HUES6 (cell line): ENCODE measurements around the gene SLC25A52.

Experiments
- H3K27ac ChIP-seq: 2 replicates; pipeline ENCODE4 v1.7.0; 2013; ENCODE audit warnings: low read depth, mild to moderate bottlenecking, low read length, inconsistent platforms
- H3K27me3 ChIP-seq: 2 replicates; pipeline ENCODE4 v1.6.1; 2013; ENCODE audit warnings: low read length; ENCODE audit not compliant: control insufficient read depth, insufficient read depth
- H3K36me3 ChIP-seq: 2 replicates; pipeline ENCODE4 v1.6.1; 2013; ENCODE audit warnings: low read length; ENCODE audit not compliant: control insufficient read depth, insufficient read depth
- H3K4me1 ChIP-seq: 2 replicates; pipeline ENCODE4 v1.6.1; 2013; ENCODE audit warnings: low read length; ENCODE audit not compliant: control insufficient read depth, insufficient read depth
- H3K4me3 ChIP-seq: 2 replicates; pipeline ENCODE4 v1.5.1; 2013; ENCODE audit warnings: low read depth, low read length
- H3K9ac ChIP-seq: one replicate; pipeline ENCODE4 v1.6.1; 2013; ENCODE audit warnings: mild to moderate bottlenecking, low read length
- H3K9me3 ChIP-seq: 2 replicates; pipeline ENCODE4 v1.6.1; 2013; ENCODE audit warnings: low read depth, low read length; ENCODE audit not compliant: control insufficient read depth, insufficient read depth

Gene SLC25A52

DNA sequence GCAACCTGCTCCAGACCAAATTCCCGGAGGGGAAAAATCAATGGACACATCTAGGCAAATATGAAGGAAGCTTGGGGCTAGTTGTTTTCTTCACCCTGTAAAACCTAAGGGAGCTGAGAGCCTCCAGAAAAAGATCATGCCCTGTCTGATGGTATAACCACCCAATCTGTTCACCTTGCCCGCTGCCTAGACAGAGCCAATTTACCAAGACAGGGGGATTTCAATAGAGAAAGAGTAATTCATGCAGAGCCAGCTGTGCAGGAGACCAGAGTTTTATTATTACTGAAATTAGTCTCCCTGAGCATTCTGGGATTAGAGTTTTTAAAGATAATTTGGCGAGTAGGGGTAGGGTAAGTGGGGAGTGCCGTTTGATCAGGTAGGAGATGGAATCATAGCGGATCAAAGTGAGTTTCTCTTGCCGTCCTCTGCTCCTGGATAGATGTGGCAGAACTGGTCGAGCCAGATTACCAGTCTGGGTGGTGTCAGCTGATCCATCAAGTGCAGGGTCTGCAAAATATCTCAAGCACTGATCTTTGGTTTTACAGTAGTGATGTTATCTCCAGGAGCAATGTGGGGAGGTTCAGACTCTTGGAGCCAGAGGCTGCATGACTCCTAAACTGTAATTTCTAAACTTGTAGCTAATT lies 41.2 kb downstream of the SLC25A52 start:
- Histone ChIP-seq H3K9me3 (peaks cover 21% of the 10 kb centered on the region), H3K27me3 (no peaks in the 10 kb centered on the region), H3K4me3 (no peak overlapping the region), H3K36me3 (no peaks in the 10 kb centered on the region), H3K27ac (no peak overlapping the region), H3K9ac (no peak overlapping the region), H3K4me1 (peaks cover 3% of the 10 kb centered on the region; the same call in 1 of the 2 replicates)

GRCh38 chr18:31718386-31718785 lies 42.3 kb downstream of the SLC25A52 start:
- H3K36me3 ChIP-seq = no peaks in the 10 kb centered on the region

DNA sequence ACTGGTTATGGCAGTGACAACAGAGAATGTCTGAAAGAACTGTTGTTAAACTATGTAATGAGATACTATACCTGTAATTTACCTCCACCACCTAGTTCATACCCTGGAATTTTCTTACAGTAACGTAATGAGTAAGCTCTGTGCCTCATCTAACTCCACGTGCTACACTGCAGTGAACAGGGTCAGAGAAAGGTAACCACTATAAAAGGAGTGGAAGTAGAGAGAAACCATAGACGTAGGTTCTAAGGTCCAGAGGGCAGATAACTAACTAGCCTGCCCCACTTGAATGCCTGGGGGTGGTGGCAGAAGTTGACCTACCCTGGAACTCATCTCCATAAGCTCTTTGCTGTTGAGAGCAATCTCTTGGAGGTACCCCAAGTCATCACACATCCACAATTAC lies 44.3 kb downstream of the SLC25A52 start:
- Histone ChIP-seq H3K9ac (no peak overlapping the region), H3K36me3 (no peaks in the 10 kb centered on the region), H3K4me3 (no peak overlapping the region), H3K27ac (no peak overlapping the region), H3K9me3 (peaks cover 21% of the 10 kb centered on the region), H3K4me1 (no peaks in the 10 kb centered on the region), H3K27me3 (no peaks in the 10 kb centered on the region)

More at GRCh38 chr18:31718386-31718785, 42.3 kb downstream of the SLC25A52 start:
- H3K27ac ChIP-seq = no peak overlapping the region
- peaks cover 3% of the 10 kb centered on the region; the same call in 1 of the 2 replicates for H3K4me1 ChIP-seq
- peaks cover 21% of the 10 kb centered on the region for H3K9me3 ChIP-seq
- H3K4me3 ChIP-seq = no peak overlapping the region
- H3K27me3 ChIP-seq = no peaks in the 10 kb centered on the region
- no peak overlapping the region for H3K9ac ChIP-seq

DNA sequence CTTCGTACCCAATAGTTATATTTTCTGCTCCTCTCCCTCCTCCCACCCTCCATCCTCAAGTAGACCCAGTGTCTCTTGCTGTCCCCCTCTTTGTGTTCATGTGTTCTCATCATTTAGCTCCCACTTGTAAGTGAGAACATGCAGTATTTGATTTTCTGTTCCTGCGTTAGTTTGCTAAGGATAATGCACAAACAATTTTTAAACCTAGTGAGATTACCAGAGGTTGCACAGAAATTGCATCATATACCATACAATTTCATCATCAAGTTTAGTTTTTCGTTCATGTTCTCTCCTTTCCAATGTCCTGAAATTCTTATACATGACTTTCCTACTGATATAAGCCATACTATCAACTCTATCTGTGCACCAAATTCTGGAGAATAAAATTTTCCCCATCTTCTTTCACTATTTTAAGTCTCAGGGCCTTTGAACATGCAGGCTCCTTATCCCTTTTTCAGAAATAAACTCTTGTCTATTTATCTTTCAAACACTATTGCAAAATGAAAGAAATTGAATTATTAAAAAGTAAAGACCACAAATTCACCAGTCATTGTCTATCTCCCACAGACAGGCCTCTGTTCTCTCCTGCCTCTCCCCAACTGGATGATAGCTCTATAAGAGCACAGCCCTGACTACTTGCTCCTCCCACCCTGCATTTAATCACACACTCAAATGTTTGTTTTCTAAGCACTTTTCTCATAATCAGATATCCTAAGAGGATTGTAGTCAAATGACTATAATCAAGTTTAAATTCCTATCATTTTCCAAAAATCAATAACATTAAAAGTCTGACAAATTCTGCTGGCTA lies 49.1 kb downstream of the SLC25A52 start:
- Histone ChIP-seq H3K9me3 (peaks cover 3% of the 10 kb centered on the region; the same call in 1 of the 2 replicates), H3K36me3 (no peaks in the 10 kb centered on the region), H3K9ac (no peak overlapping the region), H3K27me3 (no peaks in the 10 kb centered on the region), H3K27ac (no peak overlapping the region), H3K4me3 (no peak overlapping the region), H3K4me1 (no peaks in the 10 kb centered on the region)

DNA sequence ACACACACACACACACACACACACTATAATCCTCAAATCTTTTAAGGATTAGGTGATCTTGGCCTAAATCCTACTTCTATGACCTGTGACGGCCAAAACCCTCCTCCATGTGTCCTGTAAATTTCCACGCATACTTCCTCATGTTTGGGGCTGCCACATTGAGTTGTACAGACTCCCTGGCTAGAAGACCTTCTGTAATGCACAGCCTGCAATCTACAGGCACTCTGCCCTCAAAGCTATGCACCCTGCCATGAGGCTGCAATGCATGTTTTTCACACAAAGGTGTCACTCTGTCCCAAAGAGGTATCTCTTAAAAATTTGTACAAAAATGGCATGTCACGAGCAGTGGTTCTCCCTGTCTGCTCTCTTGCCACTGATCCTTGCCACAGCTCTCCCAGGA lies 49.9 kb downstream of the SLC25A52 start:
- Histone ChIP-seq H3K36me3 (no peaks in the 10 kb centered on the region), H3K27me3 (no peaks in the 10 kb centered on the region), H3K9ac (no peak overlapping the region), H3K4me1 (no peaks in the 10 kb centered on the region), H3K27ac (no peak overlapping the region), H3K9me3 (peaks cover 3% of the 10 kb centered on the region; the same call in 1 of the 2 replicates), H3K4me3 (no peak overlapping the region)
